Measurements from ENCODE around the gene PPP1R13B.
"Not testable (repeated sequence)": the region's sequence is repeated elsewhere in the genome, so short reads cannot be mapped to it uniquely, and the experiment has no call there.

PPP1R13B gene

DNA sequence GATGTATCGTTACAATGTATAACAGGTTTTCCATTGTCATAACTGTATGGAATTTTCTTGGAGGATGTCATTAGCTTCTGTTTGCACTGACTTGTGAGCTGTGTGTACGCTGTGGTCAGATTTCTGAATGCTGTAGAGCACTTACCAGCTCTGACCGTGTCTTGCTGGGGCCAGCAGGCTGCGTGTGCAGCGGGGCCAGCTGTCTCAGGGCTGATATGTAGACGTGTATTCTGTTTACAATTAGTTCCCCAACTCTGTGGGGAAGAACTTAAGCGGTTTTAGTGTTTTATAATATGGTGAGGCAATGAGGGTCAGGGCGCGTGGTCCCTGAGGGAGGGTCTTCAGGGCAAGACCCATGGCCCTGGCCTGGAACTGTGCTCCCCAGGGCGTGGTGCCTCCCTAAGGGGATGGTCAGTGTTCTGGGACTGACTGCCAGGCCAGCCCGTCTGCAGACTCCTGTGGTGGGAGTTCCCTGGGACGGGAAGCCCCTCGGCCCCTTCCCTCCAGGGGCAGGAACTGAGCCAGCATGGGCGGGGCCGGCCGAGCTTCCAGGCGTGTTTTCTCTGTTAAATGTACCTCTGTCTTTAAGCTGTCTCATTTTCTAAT lies 150.8 kb downstream of the PPP1R13B start:
- TF ChIP-seq CTCF (IDR thresholded peaks at IDR 0.05): no peak
- DNase-seq (ENCODE audit: low spot score): no peak
- Histone ChIP-seq H3K27ac (peak overlapping the region; percentile 38 to 81), H3K4me3 (peak overlapping the region; percentile 47)

GRCh38 chr14:103696070-103696402 lies 151.3 kb downstream of the PPP1R13B start:
- H3K4me3 ChIP-seq: peak overlapping the region; percentile 47
- peak overlapping the region; percentile 38 to 81 for H3K27ac ChIP-seq
- no peak for TF ChIP-seq CTCF (IDR thresholded peaks at IDR 0.05)
- no peak for DNase-seq (ENCODE audit: low spot score)

DNA sequence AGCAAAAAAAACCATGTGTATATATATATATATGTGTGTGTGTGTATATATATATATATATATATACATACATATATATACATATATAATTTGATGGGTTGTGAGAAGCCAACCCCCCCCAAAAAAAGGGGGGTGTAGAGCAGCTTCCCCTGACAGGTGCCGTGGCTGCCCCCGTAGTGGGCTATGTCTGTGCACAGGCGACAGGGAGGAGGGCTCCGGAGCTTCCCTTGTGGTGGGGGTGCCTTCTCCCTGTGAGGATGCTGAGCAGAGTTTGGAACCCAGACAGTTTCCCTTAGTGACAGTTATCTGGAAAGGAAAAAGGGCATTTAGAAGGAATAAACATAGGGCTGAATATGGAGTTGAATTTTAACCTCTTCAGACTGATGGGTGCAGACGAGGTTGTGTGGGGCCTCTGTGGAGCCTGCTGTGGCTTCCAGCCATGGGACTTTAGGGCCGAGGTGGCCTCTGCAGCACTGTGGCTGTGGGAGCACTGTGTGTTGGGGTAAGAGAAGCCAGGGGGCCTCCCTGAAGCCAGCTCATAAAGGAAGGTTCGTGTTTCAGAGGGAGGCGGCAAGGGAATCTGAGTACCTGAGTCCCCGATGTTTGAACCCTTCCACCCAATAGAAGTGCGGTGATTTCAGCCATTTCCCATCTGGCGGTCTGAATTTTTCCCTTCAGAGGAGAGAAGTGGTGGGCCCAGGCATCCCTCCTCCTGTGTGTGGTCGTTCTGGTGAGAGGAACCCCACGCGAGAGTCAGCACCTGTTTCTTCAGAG lies 151.9 kb downstream of the PPP1R13B start:
- TF ChIP-seq CTCF (IDR thresholded peaks at IDR 0.05): no peak
- Histone ChIP-seq H3K27ac (peak overlapping the region in 1 of 2 donors; percentile 31), H3K4me3 (no peak overlapping the region)
- no peak for DNase-seq (ENCODE audit: low spot score)

DNA sequence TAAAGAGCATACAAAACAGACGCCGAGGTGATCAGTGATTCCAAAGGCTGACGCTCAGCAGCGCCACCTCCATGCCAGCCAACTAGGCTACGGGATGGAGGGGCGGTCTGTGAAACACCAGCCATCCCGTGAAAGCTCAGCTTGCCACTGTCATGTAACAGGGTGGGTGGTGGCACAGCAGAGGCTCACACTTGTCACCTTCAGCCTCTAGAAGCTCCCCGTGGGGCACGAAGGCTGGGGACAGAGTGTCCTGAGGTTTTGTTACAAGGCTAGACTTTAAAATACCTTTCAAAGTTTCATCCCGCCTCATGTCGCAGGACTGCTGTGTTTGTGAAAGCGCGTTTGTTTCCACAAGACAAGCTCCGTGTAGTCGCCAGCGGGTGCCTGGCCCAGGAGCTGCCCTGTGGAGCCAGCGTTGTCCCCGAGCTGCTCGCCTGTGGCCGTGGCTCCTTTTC lies 152.8 kb downstream of the PPP1R13B start:
- Histone ChIP-seq H3K4me3 (no peak overlapping the region), H3K27ac (no peak overlapping the region)
- DNase-seq (ENCODE audit: low spot score): no peak
- no peak for TF ChIP-seq CTCF (IDR thresholded peaks at IDR 0.05)

GRCh38 chr14:103693515-103693914 lies 153.9 kb downstream of the PPP1R13B start:
- TF ChIP-seq CTCF (IDR thresholded peaks at IDR 0.05): no peak
- no peak overlapping the region for H3K4me3 ChIP-seq
- no peak for DNase-seq (ENCODE audit: low spot score)
- H3K27ac ChIP-seq: no peak overlapping the region

GRCh38 chr14:103692871-103693270 lies 154.5 kb downstream of the PPP1R13B start:
- no peak for DNase-seq (ENCODE audit: low spot score)
- no peak for TF ChIP-seq CTCF (IDR thresholded peaks at IDR 0.05)
- Histone ChIP-seq H3K27ac (no peak overlapping the region), H3K4me3 (no peak overlapping the region)

DNA sequence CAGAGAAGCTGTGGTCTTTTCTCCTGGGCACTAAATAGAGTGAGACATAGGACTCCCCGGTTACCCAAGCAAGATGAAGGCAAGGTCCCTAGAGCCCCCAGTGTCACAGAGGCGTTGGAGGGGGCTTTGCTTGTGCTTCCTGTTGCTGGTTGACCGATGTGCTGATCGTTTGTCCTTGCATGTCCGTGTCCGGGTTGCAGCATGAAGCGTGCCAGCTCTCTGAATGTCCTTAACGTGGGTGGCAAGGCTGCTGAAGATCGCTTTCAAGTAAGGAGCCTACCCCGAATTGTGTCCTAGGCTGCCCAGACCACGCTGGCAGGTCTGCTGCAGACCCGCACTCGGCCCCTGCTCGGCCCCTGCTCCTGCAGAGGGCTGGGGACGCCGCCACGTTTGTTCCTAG lies 155.2 kb downstream of the PPP1R13B start:
- Histone ChIP-seq H3K4me3 (no peak overlapping the region), H3K27ac (no peak overlapping the region)
- TF ChIP-seq CTCF (IDR thresholded peaks at IDR 0.05): no peak
- no peak for DNase-seq (ENCODE audit: low spot score)

- H3K27ac ChIP-seq; H3K4me3 ChIP-seq; DNase-seq (ENCODE audit: low spot score): not testable (repeated sequence)
Observed at GRCh38 chr14:103691655-103692054, 155.7 kb downstream of the PPP1R13B start.

Measured in coronary artery (tissue), 2 donors.